Endothelial cell (in vitro differentiated cells): ENCODE results near the gene MSRB3. TPM values are rescaled to one million over a fixed set of nuclear protein-coding genes. Genes with fewer than 3 reads are reported as not detected.

Experiments used
- DNase-seq: peaks from one replicate; pipeline ENCODE4 v3.0.0; 2021; ENCODE audit warnings: low spot score
- H3K27ac Mint-ChIP-seq: one replicate; pipeline ENCODE4 v1.8.0; 2021; ENCODE audit warnings: mixed read lengths, inconsistent platforms; ENCODE audit not compliant: unreplicated experiment
- H3K27me3 Mint-ChIP-seq: one replicate; pipeline ENCODE4 v1.8.0; 2021; ENCODE audit warnings: mild to moderate bottlenecking, moderate library complexity, mixed read lengths, inconsistent platforms; ENCODE audit not compliant: unreplicated experiment
- H3K36me3 Mint-ChIP-seq: one replicate; pipeline ENCODE4 v1.8.0; 2021; ENCODE audit warnings: mild to moderate bottlenecking, low read depth, mixed read lengths, inconsistent platforms; ENCODE audit not compliant: unreplicated experiment
- H3K4me1 Mint-ChIP-seq: one replicate; pipeline ENCODE4 v1.8.0; 2021; ENCODE audit warnings: mild to moderate bottlenecking, mixed read lengths, inconsistent platforms; ENCODE audit not compliant: unreplicated experiment
- H3K4me3 Mint-ChIP-seq: one replicate; pipeline ENCODE4 v1.8.0; 2021; ENCODE audit warnings: mild to moderate bottlenecking, mixed read lengths, inconsistent platforms; ENCODE audit not compliant: unreplicated experiment
- H3K9me3 Mint-ChIP-seq: one replicate; pipeline ENCODE4 v1.8.0; 2021; ENCODE audit warnings: mixed read lengths, inconsistent platforms; ENCODE audit not compliant: unreplicated experiment
- CTCF ChIP-seq: fragments of 200-600 bp; sonication (generic); IDR thresholded peaks from one replicate; pipeline ENCODE4 v1.5.0; 2021; ENCODE audit warnings: antibody characterized with exemption; ENCODE audit not compliant: unreplicated experiment
- total RNA-seq: library from RNA; stranded (reverse); fragmentation: NEBNext Ultra II Directional; extraction: Animal tissue kit (Norgen Biotek cat#: 25700); gene quantifications from one replicate; pipeline ENCODE4 v1.2.1, GENCODE V29; 2021; ENCODE audit not compliant: unreplicated experiment

Gene MSRB3
- total RNA-seq, 1 donor from 2014 or later, result 19.9 TPM

- Mint-ChIP-seq H3K4me1 (peaks cover 8% of the 10 kb centered on the region), H3K36me3 (no peaks in the 10 kb centered on the region), H3K9me3 (no peaks in the 10 kb centered on the region), H3K4me3 (no peak overlapping the region), H3K27me3 (no peaks in the 10 kb centered on the region), H3K27ac (no peak overlapping the region)
- no peak for DNase-seq
- TF ChIP-seq CTCF, result no peak
Observed at GRCh38 chr12:65364046-65364445, 85.6 kb downstream of the MSRB3 start.

GRCh38 chr12:65367396-65367795, 88.9 kb downstream of the MSRB3 start:
- TF ChIP-seq CTCF, result no peak
- no peak for DNase-seq
- Mint-ChIP-seq H3K9me3 (no peaks in the 10 kb centered on the region), H3K4me1 (peaks cover 6% of the 10 kb centered on the region), H3K4me3 (no peak overlapping the region), H3K27ac (no peak overlapping the region), H3K36me3 (no peaks in the 10 kb centered on the region), H3K27me3 (no peaks in the 10 kb centered on the region)

- Mint-ChIP-seq H3K27ac (no peak overlapping the region), H3K9me3 (no peaks in the 10 kb centered on the region), H3K4me3 (no peak overlapping the region), H3K27me3 (no peaks in the 10 kb centered on the region), H3K4me1 (peaks cover under 1% of the 10 kb centered on the region), H3K36me3 (no peaks in the 10 kb centered on the region)
- no peak for TF ChIP-seq CTCF
- DNase-seq, result no peak
Observed at GRCh38 chr12:65368055-65368454, 89.6 kb downstream of the MSRB3 start.

GRCh38 chr12:65372574-65372973, 94.1 kb downstream of the MSRB3 start:
- no peak overlapping the region for H3K4me3 Mint-ChIP-seq
- no peaks in the 10 kb centered on the region for H3K4me1 Mint-ChIP-seq
- DNase-seq, result no peak
- H3K27ac Mint-ChIP-seq, result no peak overlapping the region
- H3K9me3 Mint-ChIP-seq, result no peaks in the 10 kb centered on the region
- no peaks in the 10 kb centered on the region for H3K27me3 Mint-ChIP-seq
- TF ChIP-seq CTCF, result no peak
- no peaks in the 10 kb centered on the region for H3K36me3 Mint-ChIP-seq

GRCh38 chr12:65384240-65384639, 105.8 kb downstream of the MSRB3 start:
- Mint-ChIP-seq H3K27ac (no peak overlapping the region), H3K4me1 (no peaks in the 10 kb centered on the region), H3K4me3 (no peak overlapping the region), H3K9me3 (no peaks in the 10 kb centered on the region), H3K36me3 (no peaks in the 10 kb centered on the region), H3K27me3 (no peaks in the 10 kb centered on the region)
- no peak for DNase-seq
- no peak for TF ChIP-seq CTCF
